Ovary (tissue), 9 donors: Measurements from ENCODE around the gene LVRN. TPM values are rescaled to one million over a fixed set of nuclear protein-coding genes. Genes with fewer than 3 reads are reported as not detected.

Source experiments
- DNase-seq, 5 donors: peaks; one replicate each; pipeline ENCODE4 v3.0.0-alpha.2; 2019 to 2020
- H3K27ac ChIP-seq, 2 donors: fragments of 200-600 bp; one replicate each; pipeline versions ENCODE4 v1.5.1 to v1.8.0; 2019 to 2022
- H3K27me3 ChIP-seq: fragments of 200-600 bp; one replicate; pipeline ENCODE4 v1.8.0; 2022
- H3K36me3 ChIP-seq: fragments of 200-600 bp; sonication (generic); one replicate; pipeline ENCODE4 v1.5.1; 2019
- H3K4me1 ChIP-seq: one replicate; pipeline ENCODE4 v1.8.1; 2013; ENCODE audit warnings: mild to moderate bottlenecking, moderate library complexity; ENCODE audit not compliant: insufficient read depth
- H3K4me3 ChIP-seq: fragments of 200-600 bp; sonication (generic); one replicate; pipeline ENCODE4 v1.5.1; 2017
- H3K9me3 ChIP-seq, 2 donors: fragments of 200-600 bp in 1 of 2; sonication (generic) in 1 of 2; one replicate each; pipeline versions ENCODE4 v1.5.1 to v1.8.1; 2013 to 2019; ENCODE audit warnings: mild to moderate bottlenecking in 1 of 2, moderate library complexity in 1 of 2
- CTCF ChIP-seq, 3 donors: fragments of 450-650 bp in 2 of 3; fragments of 200-600 bp in 1 of 3; IDR thresholded peaks; one replicate each; pipeline versions ENCODE4 v1.5.1 to v1.8.0; 2016 to 2022; ENCODE audit warnings: antibody characterized with exemption in 3 of 3, mild to moderate bottlenecking in 1 of 3
- EP300 ChIP-seq: sonication (generic); formaldehyde crosslinking; IDR thresholded peaks from one replicate; pipeline ENCODE4 v1.6.1; 2017; ENCODE audit warnings: antibody characterized with exemption
- POLR2A ChIP-seq: fragments of 450-650 bp; IDR thresholded peaks from one replicate; pipeline ENCODE4 v1.6.1; 2017; ENCODE audit warnings: antibody characterized with exemption, mild to moderate bottlenecking, moderate library complexity
- WGBS, 3 donors: extraction: QIAGEN DNeasy Blood & Tissue Kit in 1 of 3; methylation state at CpG; one replicate each; pipeline versions ENCODE4 v1.1.5 to v1.1.7; 2013 to 2017; 5-methylcytosine and 5-hydroxymethylcytosine counted together
- intact Hi-C, 4 donors: fragments of 100-400 bp; cut with DNase I; formaldehyde crosslinking; loops; one replicate each; pipeline versions ENCODE4 v1.11.0 to v1.15.1; 2022 to 2023
- polyA plus RNA-seq, 2 donors: library from polyadenylated mRNA; stranded (reverse); fragments of 200-250 nt in 1 of 2; fragments of 350-450 nt in 1 of 2; fragmentation: Illumina TruSeq in 1 of 2; extraction: RNeasy Lipid Tissue Mini Kit (QIAGEN cat#74804) in 1 of 2; gene quantifications; one replicate each; pipeline ENCODE4 v1.2.3, GENCODE V29; 2013 to 2014
- total RNA-seq, 7 donors: library from RNA; depleted of rRNA in 2 of 7; stranded (reverse); fragments of >200 nt in 2 of 7; fragmentation: NEBNext Ultra II Directional in 3 of 7; extraction: Animal tissue kit (Norgen Biotek cat#: 25700) in 3 of 7; gene quantifications; one replicate each; pipeline versions ENCODE4 v1.1.0 to v1.2.4, GENCODE V29; 2016 to 2023
- donor health status: DM: no; HTN: no; CAD: no; lungs with moderate emphysema.
- donor health status: DM: no; HTN: no; CAD: no.
- donor health status: Bipolar disorder and iron deficiency.
- donor health status: DM: yes; HTN: yes; CAD: no.
- donor health status: DM: no; HTN: no; CAD: no.
- donor health status: DM: yes; HTN: yes; CAD: no.

LVRN gene
- total and polyA plus RNA-seq, 9 donors, result 0.53 to 5.6 (median 1.6) TPM

GRCh38 chr5:115948091-115948534 is 14.2 kb upstream of the LVRN start:
- H3K4me1 ChIP-seq, result no peaks in the 10 kb centered on the region
- H3K27me3 ChIP-seq, result no peaks in the 10 kb centered on the region
- DNase-seq, result no peak
- intact Hi-C loops, result no loop called here
- H3K36me3 ChIP-seq, result no peaks in the 10 kb centered on the region
- H3K27ac ChIP-seq, result no peak overlapping the region
- WGBS, 3 donors, result 41 to 54% (median 49%) methylated on average over 3 of the region's 3 CpGs
- TF ChIP-seq POLR2A (no peak), CTCF (IDR thresholded peaks at IDR 0.05) (no peak), EP300 (no peak)
- H3K9me3 ChIP-seq, result no peaks in the 10 kb centered on the region
- no peak overlapping the region for H3K4me3 ChIP-seq

GRCh38 chr5:115949096-115949495 is 13.2 kb upstream of the LVRN start:
- no peaks in the 10 kb centered on the region for H3K4me1 ChIP-seq
- intact Hi-C loops, result no loop called here
- H3K27me3 ChIP-seq, result no peaks in the 10 kb centered on the region
- no peaks in the 10 kb centered on the region for H3K9me3 ChIP-seq
- TF ChIP-seq EP300 (no peak), POLR2A (no peak), CTCF (IDR thresholded peaks at IDR 0.05) (no peak)
- no peak overlapping the region for H3K27ac ChIP-seq
- no peaks in the 10 kb centered on the region for H3K36me3 ChIP-seq
- H3K4me3 ChIP-seq, result no peak overlapping the region
- no peak for DNase-seq
- 86 to 90% (median 86%) methylated on average over 1 of the region's 1 CpG for WGBS, 3 donors

- 66 to 91% (median 90%) methylated on average over 4 of the region's 4 CpGs for WGBS, 3 donors
- TF ChIP-seq CTCF (IDR thresholded peaks at IDR 0.05) (no peak), EP300 (no peak), POLR2A (no peak)
- no peak for DNase-seq
- H3K36me3 ChIP-seq, result no peaks in the 10 kb centered on the region
- no peaks in the 10 kb centered on the region for H3K9me3 ChIP-seq
- no peaks in the 10 kb centered on the region for H3K27me3 ChIP-seq
- peaks cover 2% of the 10 kb centered on the region for H3K4me1 ChIP-seq
- no peak overlapping the region for H3K27ac ChIP-seq
- intact Hi-C loops, result no loop called here
- no peak overlapping the region for H3K4me3 ChIP-seq
These were observed 9.7 kb upstream of the LVRN start for GRCh38 chr5:115952588-115952987.

GRCh38 chr5:115954144-115954543 is 8.1 kb upstream of the LVRN start:
- intact Hi-C loops, result no loop called here
- TF ChIP-seq EP300 (no peak), CTCF (IDR thresholded peaks at IDR 0.05) (no peak), POLR2A (no peak)
- peaks cover 3% of the 10 kb centered on the region for H3K4me1 ChIP-seq
- H3K4me3 ChIP-seq, result no peak overlapping the region
- no peak for DNase-seq
- H3K36me3 ChIP-seq, result no peaks in the 10 kb centered on the region
- no peak overlapping the region for H3K27ac ChIP-seq
- no peaks in the 10 kb centered on the region for H3K27me3 ChIP-seq
- H3K9me3 ChIP-seq, result no peaks in the 10 kb centered on the region

- DNase-seq, result no peak
- intact Hi-C loops, result no loop called here
- H3K27ac ChIP-seq, result no peak overlapping the region
- peaks cover 4% of the 10 kb centered on the region for H3K4me1 ChIP-seq
- H3K9me3 ChIP-seq, result no peaks in the 10 kb centered on the region
- TF ChIP-seq EP300, result no peak
- TF ChIP-seq CTCF (IDR thresholded peaks at IDR 0.05), result no peak
- TF ChIP-seq POLR2A, result no peak
- no peaks in the 10 kb centered on the region for H3K27me3 ChIP-seq
- 58 to 69% (median 66%) methylated on average over 6 of the region's 6 CpGs for WGBS, 3 donors
- no peaks in the 10 kb centered on the region for H3K36me3 ChIP-seq
- no peak overlapping the region for H3K4me3 ChIP-seq
These were observed 5.3 kb upstream of the LVRN start for GRCh38 chr5:115956957-115957356.
